Central memory CD8-positive, alpha-beta T cell (primary cell): ENCODE measurements around the gene CITED4.

ENCODE experiments used
- ATAC-seq: fragments of 150-1000 bp; cut with Tn5 transposase; replicated peaks from 2 replicates; pipeline ENCODE4 v1.10.0; 2022; ENCODE audit warnings: mild to moderate bottlenecking, moderate FRiP score, moderate number of reproducible peaks; ENCODE audit not compliant: poor library complexity, severe bottlenecking; ENCODE audit errors: extremely low read depth
- DNase-seq, 2 donors: peaks; one replicate each; pipeline ENCODE4 v3.0.0; 2021; ENCODE audit warnings: low spot score in 2 of 2
- H3K27ac Mint-ChIP-seq: one replicate; pipeline ENCODE4 v1.8.0; 2022; ENCODE audit warnings: low read depth, mild to moderate bottlenecking, moderate library complexity, mixed read lengths
- H3K27me3 Mint-ChIP-seq: one replicate; pipeline ENCODE4 v1.8.0; 2022; ENCODE audit warnings: mixed read lengths
- H3K36me3 Mint-ChIP-seq: one replicate; pipeline ENCODE4 v1.8.0; 2022; ENCODE audit warnings: mild to moderate bottlenecking, moderate library complexity, mixed read lengths; ENCODE audit not compliant: insufficient read depth
- H3K4me1 Mint-ChIP-seq: one replicate; pipeline ENCODE4 v1.8.0; 2022; ENCODE audit warnings: mixed read lengths
- H3K4me3 Mint-ChIP-seq: one replicate; pipeline ENCODE4 v1.8.0; 2022; ENCODE audit warnings: mild to moderate bottlenecking, moderate library complexity, mixed read lengths
- H3K9me3 Mint-ChIP-seq: one replicate; pipeline ENCODE4 v1.8.0; 2022; ENCODE audit warnings: mixed read lengths

Gene CITED4

GRCh38 chr1:40834968-40835545, 27.1 kb downstream of the CITED4 start:
- Mint-ChIP-seq H3K4me3 (no peak overlapping the region), H3K9me3 (no peaks in the 10 kb centered on the region), H3K27ac (no peak overlapping the region), H3K27me3 (no peaks in the 10 kb centered on the region), H3K4me1 (no peaks in the 10 kb centered on the region), H3K36me3 (peaks cover 4% of the 10 kb centered on the region)
- DNase-seq (no peak), ATAC-seq (no peak)

GRCh38 chr1:40833979-40834378, 28.2 kb downstream of the CITED4 start:
- Mint-ChIP-seq H3K9me3 (no peaks in the 10 kb centered on the region), H3K4me1 (no peaks in the 10 kb centered on the region), H3K27ac (no peak overlapping the region), H3K27me3 (no peaks in the 10 kb centered on the region), H3K4me3 (no peak overlapping the region), H3K36me3 (peaks cover 4% of the 10 kb centered on the region)
- DNase-seq (no peak), ATAC-seq (no peak)

GRCh38 chr1:40831001-40831732, 31.0 kb downstream of the CITED4 start:
- no peak overlapping the region for H3K27ac Mint-ChIP-seq
- H3K4me3 Mint-ChIP-seq: no peak overlapping the region
- no peaks in the 10 kb centered on the region for H3K9me3 Mint-ChIP-seq
- H3K36me3 Mint-ChIP-seq: peaks cover 4% of the 10 kb centered on the region
- H3K4me1 Mint-ChIP-seq: peaks cover 11% of the 10 kb centered on the region
- H3K27me3 Mint-ChIP-seq: no peaks in the 10 kb centered on the region
- DNase-seq (no peak), ATAC-seq (no peak)

- H3K4me1 Mint-ChIP-seq: peaks cover 18% of the 10 kb centered on the region
- no peak for ATAC-seq
- H3K27me3 Mint-ChIP-seq: no peaks in the 10 kb centered on the region
- no peak overlapping the region for H3K27ac Mint-ChIP-seq
- peaks cover 4% of the 10 kb centered on the region for H3K36me3 Mint-ChIP-seq
- DNase-seq: no peak
- no peaks in the 10 kb centered on the region for H3K9me3 Mint-ChIP-seq
- no peak overlapping the region for H3K4me3 Mint-ChIP-seq
These were observed 31.7 kb downstream of the CITED4 start for GRCh38 chr1:40830419-40830943.

- Mint-ChIP-seq H3K4me3 (no peak overlapping the region), H3K4me1 (peaks cover 25% of the 10 kb centered on the region), H3K27me3 (no peaks in the 10 kb centered on the region), H3K9me3 (no peaks in the 10 kb centered on the region), H3K36me3 (peaks cover 4% of the 10 kb centered on the region), H3K27ac (no peak overlapping the region)
- ATAC-seq (no peak), DNase-seq (no peak)
These were observed 32.4 kb downstream of the CITED4 start for GRCh38 chr1:40829631-40830245.

GRCh38 chr1:40825996-40826395, 36.2 kb downstream of the CITED4 start:
- peaks cover 25% of the 10 kb centered on the region for H3K4me1 Mint-ChIP-seq
- no peak overlapping the region for H3K4me3 Mint-ChIP-seq
- ATAC-seq: no peak
- H3K27ac Mint-ChIP-seq: peak overlapping the region; percentile 38
- no peaks in the 10 kb centered on the region for H3K27me3 Mint-ChIP-seq
- no peaks in the 10 kb centered on the region for H3K9me3 Mint-ChIP-seq
- no peak for DNase-seq
- H3K36me3 Mint-ChIP-seq: peaks cover 1% of the 10 kb centered on the region

- Mint-ChIP-seq H3K4me3 (no peak overlapping the region), H3K27me3 (no peaks in the 10 kb centered on the region), H3K27ac (no peak overlapping the region), H3K4me1 (peaks cover 25% of the 10 kb centered on the region), H3K36me3 (no peaks in the 10 kb centered on the region), H3K9me3 (no peaks in the 10 kb centered on the region)
- DNase-seq (no peak), ATAC-seq (peak; percentile 36)
These were observed 36.8 kb downstream of the CITED4 start for GRCh38 chr1:40825435-40825788.

GRCh38 chr1:40824591-40825434, 37.4 kb downstream of the CITED4 start:
- H3K36me3 Mint-ChIP-seq: no peaks in the 10 kb centered on the region
- peaks cover 25% of the 10 kb centered on the region for H3K4me1 Mint-ChIP-seq
- ATAC-seq: no peak
- H3K27ac Mint-ChIP-seq: no peak overlapping the region
- no peaks in the 10 kb centered on the region for H3K9me3 Mint-ChIP-seq
- H3K4me3 Mint-ChIP-seq: no peak overlapping the region
- H3K27me3 Mint-ChIP-seq: no peaks in the 10 kb centered on the region
- DNase-seq: no peak

- Mint-ChIP-seq H3K27me3 (no peaks in the 10 kb centered on the region), H3K4me3 (no peak overlapping the region), H3K9me3 (no peaks in the 10 kb centered on the region), H3K27ac (no peak overlapping the region), H3K4me1 (peaks cover 32% of the 10 kb centered on the region), H3K36me3 (no peaks in the 10 kb centered on the region)
- DNase-seq: no peak
- no peak for ATAC-seq
These were observed 38.2 kb downstream of the CITED4 start for GRCh38 chr1:40823983-40824382.

GRCh38 chr1:40823345-40823744, 38.8 kb downstream of the CITED4 start:
- H3K4me3 Mint-ChIP-seq: no peak overlapping the region
- no peak overlapping the region for H3K27ac Mint-ChIP-seq
- no peak for DNase-seq
- H3K4me1 Mint-ChIP-seq: peaks cover 37% of the 10 kb centered on the region
- H3K36me3 Mint-ChIP-seq: no peaks in the 10 kb centered on the region
- H3K9me3 Mint-ChIP-seq: no peaks in the 10 kb centered on the region
- ATAC-seq: no peak
- H3K27me3 Mint-ChIP-seq: no peaks in the 10 kb centered on the region

GRCh38 chr1:40822890-40823289, 39.3 kb downstream of the CITED4 start:
- DNase-seq (no peak), ATAC-seq (no peak)
- H3K36me3 Mint-ChIP-seq: no peaks in the 10 kb centered on the region
- no peak overlapping the region for H3K27ac Mint-ChIP-seq
- peaks cover 38% of the 10 kb centered on the region for H3K4me1 Mint-ChIP-seq
- no peaks in the 10 kb centered on the region for H3K9me3 Mint-ChIP-seq
- no peak overlapping the region for H3K4me3 Mint-ChIP-seq
- no peaks in the 10 kb centered on the region for H3K27me3 Mint-ChIP-seq

- ATAC-seq (no peak), DNase-seq (no peak)
- Mint-ChIP-seq H3K4me1 (peaks cover 27% of the 10 kb centered on the region), H3K27me3 (no peaks in the 10 kb centered on the region), H3K27ac (no peak overlapping the region), H3K4me3 (no peak overlapping the region), H3K9me3 (no peaks in the 10 kb centered on the region), H3K36me3 (no peaks in the 10 kb centered on the region)
These were observed 41.1 kb downstream of the CITED4 start for GRCh38 chr1:40820911-40821693.
